KMS-11 (cell line): ENCODE measurements around the gene PRUNE2.

ENCODE experiments used
- H2AFZ ChIP-seq: fragments of 200-600 bp; sonication (generic); 2 replicates; pipeline ENCODE4 v1.6.1; 2016; ENCODE audit warnings: antibody characterized with exemption, mixed run types, low read depth
- H3K27ac ChIP-seq: fragments of 200-600 bp; sonication (generic); 2 replicates; pipeline ENCODE4 v1.6.1; 2016; ENCODE audit warnings: mild to moderate bottlenecking, mixed run types
- H3K27me3 ChIP-seq: fragments of 200-600 bp; sonication (generic); 2 replicates; pipeline ENCODE4 v1.6.1; 2017; ENCODE audit warnings: mild to moderate bottlenecking, low read depth, mixed run types, moderate library complexity; ENCODE audit not compliant: insufficient read depth
- H3K36me3 ChIP-seq: fragments of 200-600 bp; sonication (generic); 2 replicates; pipeline ENCODE4 v1.6.1; 2017; ENCODE audit warnings: mild to moderate bottlenecking, mixed run types; ENCODE audit not compliant: insufficient read depth
- H3K4me1 ChIP-seq: fragments of 200-600 bp; sonication (generic); 2 replicates; pipeline ENCODE4 v1.6.1; 2016; ENCODE audit warnings: mild to moderate bottlenecking, low read depth, mixed run types; ENCODE audit not compliant: poor library complexity, severe bottlenecking
- H3K4me2 ChIP-seq: fragments of 200-600 bp; sonication (generic); 2 replicates; pipeline ENCODE4 v1.7.0; 2016; ENCODE audit warnings: mild to moderate bottlenecking, mixed run types
- H3K4me3 ChIP-seq: fragments of 200-600 bp; sonication (generic); IDR thresholded peaks from 2 replicates; pipeline ENCODE4 v1.6.1; 2017; ENCODE audit warnings: low read depth, low read length, mixed read lengths; ENCODE audit not compliant: insufficient read depth
- H3K79me2 ChIP-seq: fragments of 200-600 bp; sonication (generic); 2 replicates; pipeline ENCODE4 v1.6.1; 2016; ENCODE audit warnings: low read depth, mixed run types; ENCODE audit not compliant: insufficient read depth
- H3K9ac ChIP-seq: fragments of 200-600 bp; sonication (generic); 2 replicates; pipeline ENCODE4 v1.6.1; 2016; ENCODE audit warnings: mild to moderate bottlenecking, mixed run types
- H4K20me1 ChIP-seq: fragments of 200-600 bp; sonication (generic); 2 replicates; pipeline ENCODE4 v1.6.1; 2016; ENCODE audit warnings: mild to moderate bottlenecking, mixed run types; ENCODE audit not compliant: insufficient read depth
- CTCF ChIP-seq: fragments of 200-600 bp; sonication (generic); conservative IDR thresholded peaks from 2 replicates; pipeline ENCODE4 v1.6.1; 2017; ENCODE audit warnings: low read depth, mild to moderate bottlenecking, antibody characterized with exemption, low read length, moderate library complexity, mixed read lengths

The PRUNE2 gene

GRCh38 chr9:76643399-76644117 is 262.4 kb downstream of the PRUNE2 start:
- Histone ChIP-seq H3K9ac (peak overlapping the region; percentile 39; the same call in 1 of the 2 replicates), H3K27ac (peak overlapping the region; percentile 85)

GRCh38 chr9:76642701-76643209 is 263.2 kb downstream of the PRUNE2 start:
- Histone ChIP-seq H3K4me2 (peak overlapping the region; percentile 81), H3K27ac (peak overlapping the region; percentile 85), H3K27me3 (no peaks in the 10 kb centered on the region), H3K9ac (peak overlapping the region; percentile 39; the same call in 1 of the 2 replicates), H4K20me1 (no peaks in the 10 kb centered on the region), H3K79me2 (no peaks in the 10 kb centered on the region), H3K36me3 (no peaks in the 10 kb centered on the region), H2AFZ (peak overlapping the region; percentile 62), H3K4me1 (peaks cover 55% of the 10 kb centered on the region), H3K4me3 (no peak overlapping the region)
- TF ChIP-seq CTCF = no peak

More at GRCh38 chr9:76643399-76644117, 262.4 kb downstream of the PRUNE2 start:
- Histone ChIP-seq H3K4me2 (peak overlapping the region; percentile 81), H3K4me3 (no peak overlapping the region), H4K20me1 (no peaks in the 10 kb centered on the region), H3K4me1 (peaks cover 52% of the 10 kb centered on the region), H3K36me3 (no peaks in the 10 kb centered on the region), H3K27me3 (no peaks in the 10 kb centered on the region), H3K79me2 (no peaks in the 10 kb centered on the region), H2AFZ (peak overlapping the region; percentile 62)
- no peak for TF ChIP-seq CTCF

- H3K36me3 ChIP-seq = no peaks in the 10 kb centered on the region
These were observed 263.8 kb downstream of the PRUNE2 start for GRCh38 chr9:76642074-76642473.

GRCh38 chr9:76638001-76638400 is 267.9 kb downstream of the PRUNE2 start:
- Histone ChIP-seq H3K4me1 (peaks cover 63% of the 10 kb centered on the region), H3K4me3 (no peak overlapping the region), H3K79me2 (no peaks in the 10 kb centered on the region), H4K20me1 (no peaks in the 10 kb centered on the region), H3K36me3 (no peaks in the 10 kb centered on the region), H2AFZ (no peak overlapping the region), H3K9ac (no peak overlapping the region), H3K4me2 (no peak overlapping the region), H3K27ac (no peak overlapping the region), H3K27me3 (no peaks in the 10 kb centered on the region)
- TF ChIP-seq CTCF = no peak

More at GRCh38 chr9:76642074-76642473, 263.8 kb downstream of the PRUNE2 start:
- Histone ChIP-seq H3K9ac (no peak overlapping the region), H3K27ac (peak overlapping the region; percentile 85; the same call in 1 of the 2 replicates), H3K4me3 (no peak overlapping the region), H3K79me2 (no peaks in the 10 kb centered on the region), H3K4me1 (peaks cover 62% of the 10 kb centered on the region), H3K27me3 (no peaks in the 10 kb centered on the region), H4K20me1 (no peaks in the 10 kb centered on the region), H3K4me2 (peak overlapping the region; percentile 81; the same call in 1 of the 2 replicates), H2AFZ (no peak overlapping the region)
- no peak for TF ChIP-seq CTCF
